Superior temporal gyrus (tissue), 1 donor: ENCODE measurements around the gene BCL11B.

ENCODE experiments used
- DNase-seq: peaks from one replicate; pipeline ENCODE4 v3.0.0-alpha.2; 2016; ENCODE audit errors: extremely low spot score

Gene BCL11B

GRCh38 chr14:99271951-99272631 lies at the start of gene BCL11B:
Gene BCL11B (minus strand): TSS chr14:99272197. CDS start chr14:99271218, 979 bp downstream.
- peak; percentile 66 for DNase-seq

GRCh38 chr14:99321236-99321925 lies 49.4 kb upstream of the BCL11B start:
- DNase-seq: no peak

GRCh38 chr14:99320621-99321235 lies 48.7 kb upstream of the BCL11B start:
- no peak for DNase-seq

GRCh38 chr14:99320105-99320572 lies 48.1 kb upstream of the BCL11B start:
- DNase-seq: no peak

GRCh38 chr14:99318959-99319295 lies 46.9 kb upstream of the BCL11B start:
- no peak for DNase-seq

GRCh38 chr14:99318091-99318958 lies 46.3 kb upstream of the BCL11B start:
- no peak for DNase-seq

GRCh38 chr14:99317231-99318090 lies 45.5 kb upstream of the BCL11B start:
- DNase-seq: no peak

GRCh38 chr14:99316281-99317163 lies 44.5 kb upstream of the BCL11B start:
- DNase-seq: no peak

GRCh38 chr14:99315197-99315596 lies 43.2 kb upstream of the BCL11B start:
- no peak for DNase-seq

- DNase-seq: no peak
Measured at GRCh38 chr14:99314623-99315022, 42.6 kb upstream of the BCL11B start.

GRCh38 chr14:99313234-99313633 lies 41.2 kb upstream of the BCL11B start:
- DNase-seq: no peak

GRCh38 chr14:99312106-99312505 lies 40.1 kb upstream of the BCL11B start:
- no peak for DNase-seq

GRCh38 chr14:99309220-99309766 lies 37.3 kb upstream of the BCL11B start:
- DNase-seq: no peak

- DNase-seq: no peak
Measured at GRCh38 chr14:99304208-99304607, 32.2 kb upstream of the BCL11B start.

GRCh38 chr14:99300190-99300589 lies 28.2 kb upstream of the BCL11B start:
- no peak for DNase-seq

- DNase-seq: no peak
Measured at GRCh38 chr14:99296517-99296916, 24.5 kb upstream of the BCL11B start.

GRCh38 chr14:99289394-99290189 lies 17.6 kb upstream of the BCL11B start:
- DNase-seq: no peak

GRCh38 chr14:99288948-99289347 lies 17.0 kb upstream of the BCL11B start:
- no peak for DNase-seq
